ENCODE data around the gene PCDH9.

PCDH9 gene

DNA sequence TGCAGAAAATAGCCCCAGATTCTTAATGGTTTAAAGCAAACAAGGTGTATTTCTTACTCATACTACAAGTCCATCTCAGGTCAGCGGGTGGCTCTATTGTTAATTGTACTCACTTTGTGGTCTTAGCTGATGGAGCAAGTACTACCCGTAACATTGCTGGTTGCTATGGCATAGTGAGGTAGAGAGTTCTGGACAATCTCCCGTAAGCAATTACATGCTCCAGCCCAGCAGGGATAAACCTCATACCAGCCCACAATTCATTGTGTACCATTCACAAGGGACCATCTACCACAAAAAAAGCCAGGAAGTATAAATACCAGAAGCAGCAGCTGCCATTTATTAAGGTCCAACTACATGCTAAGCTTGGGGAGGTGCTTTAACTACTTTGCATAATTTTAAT is 167.1 kb downstream of the PCDH9 start:
- H3K9me3 ChIP-seq: no peaks in the 10 kb centered on the region
- H3K27ac ChIP-seq: no peak overlapping the region
- no peaks in the 10 kb centered on the region for H3K27me3 ChIP-seq
- no peaks in the 10 kb centered on the region for H3K4me1 ChIP-seq (ENCODE audit: control insufficient read depth in 1 of 2, insufficient read depth in 1 of 2, low read depth in 1 of 2, low read length in 1 of 2)
- TF ChIP-seq CTCF (IDR thresholded peaks at IDR 0.05): no peak
- no peak overlapping the region for H3K4me3 ChIP-seq (ENCODE audit: low read depth in 1 of 2, low read length in 1 of 2)
- H3K36me3 ChIP-seq: no peaks in the 10 kb centered on the region

DNA sequence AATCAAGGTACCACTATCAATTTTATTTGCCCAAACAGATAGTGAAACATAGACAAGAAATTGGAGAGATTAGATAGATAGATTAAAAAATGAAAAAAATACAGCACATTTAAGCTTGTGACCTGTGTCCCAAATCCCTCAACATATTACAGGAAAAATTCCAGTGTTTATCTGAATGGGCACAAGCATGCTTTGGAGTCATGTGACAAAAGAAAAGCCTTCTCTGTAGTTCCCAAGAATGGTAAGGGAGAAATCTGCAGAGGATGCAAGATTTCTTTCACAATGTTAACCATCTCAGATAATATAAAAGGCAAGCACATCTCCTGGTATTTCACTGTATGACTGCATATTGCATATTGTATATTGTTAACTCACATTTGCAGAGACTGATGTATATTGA is 168.0 kb downstream of the PCDH9 start:
- Histone ChIP-seq H3K27ac (no peak overlapping the region), H3K9me3 (no peaks in the 10 kb centered on the region), H3K4me1 (ENCODE audit: control insufficient read depth in 1 of 2, insufficient read depth in 1 of 2, low read depth in 1 of 2, low read length in 1 of 2) (no peaks in the 10 kb centered on the region), H3K4me3 (ENCODE audit: low read depth in 1 of 2, low read length in 1 of 2) (no peak overlapping the region), H3K27me3 (no peaks in the 10 kb centered on the region), H3K36me3 (no peaks in the 10 kb centered on the region)
- TF ChIP-seq CTCF (IDR thresholded peaks at IDR 0.05): no peak

- H3K36me3 ChIP-seq: no peaks in the 10 kb centered on the region
- TF ChIP-seq CTCF (IDR thresholded peaks at IDR 0.05): no peak
- no peak overlapping the region for H3K27ac ChIP-seq
- H3K4me1 ChIP-seq (ENCODE audit: control insufficient read depth in 1 of 2, insufficient read depth in 1 of 2, low read depth in 1 of 2, low read length in 1 of 2): no peaks in the 10 kb centered on the region
- no peak overlapping the region for H3K4me3 ChIP-seq (ENCODE audit: low read depth in 1 of 2, low read length in 1 of 2)
- no peaks in the 10 kb centered on the region for H3K9me3 ChIP-seq
- H3K27me3 ChIP-seq: no peaks in the 10 kb centered on the region
These were observed 168.4 kb downstream of the PCDH9 start for GRCh38 chr13:67061750-67062149.

GRCh38 chr13:67052550-67053490 is 177.3 kb downstream of the PCDH9 start:
- H3K4me3 ChIP-seq (ENCODE audit: low read depth in 1 of 2, low read length in 1 of 2): no peak overlapping the region
- TF ChIP-seq CTCF (IDR thresholded peaks at IDR 0.05): no peak

DNA sequence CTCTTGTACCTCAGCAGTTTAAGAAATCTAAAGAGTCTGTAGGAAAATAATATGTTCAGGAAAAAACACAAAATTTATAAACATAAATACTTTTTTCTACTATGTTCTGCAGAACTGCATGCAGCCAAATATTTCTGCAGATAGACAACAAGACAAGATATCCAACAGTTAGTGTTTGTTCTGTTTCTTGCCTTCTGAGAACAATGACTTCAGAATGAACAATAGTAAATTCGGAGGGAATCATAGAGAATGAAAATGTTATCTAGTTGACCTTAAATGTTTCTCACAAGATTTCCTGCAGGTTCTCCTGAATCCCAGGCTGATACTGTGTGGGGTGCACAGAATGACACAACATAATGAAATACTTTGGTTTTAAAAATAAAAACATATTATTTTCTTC is 180.4 kb downstream of the PCDH9 start:
- Histone ChIP-seq H3K4me1 (ENCODE audit: control insufficient read depth in 1 of 2, insufficient read depth in 1 of 2, low read depth in 1 of 2, low read length in 1 of 2) (no peaks in the 10 kb centered on the region), H3K36me3 (no peaks in the 10 kb centered on the region), H3K27me3 (no peaks in the 10 kb centered on the region), H3K4me3 (ENCODE audit: low read depth in 1 of 2, low read length in 1 of 2) (no peak overlapping the region), H3K9me3 (no peaks in the 10 kb centered on the region), H3K27ac (no peak overlapping the region)
- no peak for TF ChIP-seq CTCF (IDR thresholded peaks at IDR 0.05)

More at GRCh38 chr13:67052550-67053490, 177.3 kb downstream of the PCDH9 start:
- no peaks in the 10 kb centered on the region for H3K9me3 ChIP-seq
- no peaks in the 10 kb centered on the region for H3K4me1 ChIP-seq (ENCODE audit: control insufficient read depth in 1 of 2, insufficient read depth in 1 of 2, low read depth in 1 of 2, low read length in 1 of 2)
- H3K27me3 ChIP-seq: no peaks in the 10 kb centered on the region
- H3K27ac ChIP-seq: no peak overlapping the region
- no peaks in the 10 kb centered on the region for H3K36me3 ChIP-seq
